ENCODE data around the gene ELL2. TPM values are rescaled to one million over a fixed set of nuclear protein-coding genes. Genes with fewer than 3 reads are reported as not detected.

Gene ELL2
- total RNA-seq, 2 donors from 2014 or later = 80.0 to 104 TPM

GRCh38 chr5:95989283-95990048, 27.8 kb upstream of the ELL2 start:
- intact Hi-C loops (cut with DNase I) = no loop called here

GRCh38 chr5:95988877-95989276, 27.2 kb upstream of the ELL2 start:
- Histone ChIP-seq H3K27ac (peak overlapping the region; percentile 0 to 40), H3K4me3 (no peak overlapping the region)
- intact Hi-C loops (cut with DNase I) = no loop called here

More at GRCh38 chr5:95989283-95990048, 27.8 kb upstream of the ELL2 start:
- no peak for TF ChIP-seq CTCF (IDR thresholded peaks at IDR 0.05)
- TF ChIP-seq POLR2A (IDR thresholded peaks at IDR 0.05) = no peak
- TF ChIP-seq POLR2AphosphoS5 (IDR thresholded peaks at IDR 0.05) = peak; percentile 56
- no peak for DNase-seq (ENCODE audit: low spot score)
- Histone ChIP-seq H3K36me3 (no peaks in the 10 kb centered on the region), H3K27me3 (replicated peaks; ENCODE audit: insufficient read depth) (no peaks in the 10 kb centered on the region), H3K4me1 (replicated peaks) (peaks cover 4% of the 10 kb centered on the region), H3K27ac (peak overlapping the region; percentile 0 to 46), H3K4me3 (no peak overlapping the region), H3K9me3 (no peaks in the 10 kb centered on the region)
- WGBS = 46% methylated on average over 1 of the region's 1 CpG

GRCh38 chr5:95988094-95988493, 26.4 kb upstream of the ELL2 start:
- no peak for DNase-seq (ENCODE audit: low spot score)
- intact Hi-C loops (cut with DNase I) = no loop called here
- H3K27me3 ChIP-seq (replicated peaks; ENCODE audit: insufficient read depth) = no peaks in the 10 kb centered on the region
- no peak overlapping the region for H3K4me3 ChIP-seq
- WGBS = 85% methylated on average over 4 of the region's 4 CpGs
- H3K27ac ChIP-seq = peak overlapping the region in 1 of 2 donors; percentile 40
- no peaks in the 10 kb centered on the region for H3K36me3 ChIP-seq
- no peak for TF ChIP-seq POLR2AphosphoS5 (IDR thresholded peaks at IDR 0.05)
- no peak for TF ChIP-seq POLR2A (IDR thresholded peaks at IDR 0.05)
- no peak for TF ChIP-seq CTCF (IDR thresholded peaks at IDR 0.05)
- no peaks in the 10 kb centered on the region for H3K9me3 ChIP-seq
- H3K4me1 ChIP-seq (replicated peaks) = peaks cover 4% of the 10 kb centered on the region

More at GRCh38 chr5:95988877-95989276, 27.2 kb upstream of the ELL2 start:
- TF ChIP-seq POLR2A (IDR thresholded peaks at IDR 0.05) (no peak), POLR2AphosphoS5 (IDR thresholded peaks at IDR 0.05) (no peak)
- Histone ChIP-seq H3K27me3 (replicated peaks; ENCODE audit: insufficient read depth) (no peaks in the 10 kb centered on the region), H3K4me1 (replicated peaks) (peaks cover 4% of the 10 kb centered on the region), H3K36me3 (no peaks in the 10 kb centered on the region), H3K9me3 (no peaks in the 10 kb centered on the region)
- no peak for DNase-seq (ENCODE audit: low spot score)
- 34% methylated on average over 3 of the region's 3 CpGs for WGBS

- intact Hi-C loops (cut with DNase I) = no loop called here
- 95% methylated on average over 5 of the region's 5 CpGs for WGBS
- no peaks in the 10 kb centered on the region for H3K27me3 ChIP-seq (replicated peaks; ENCODE audit: insufficient read depth)
- no peaks in the 10 kb centered on the region for H3K36me3 ChIP-seq
- peaks cover 4% of the 10 kb centered on the region for H3K4me1 ChIP-seq (replicated peaks)
- H3K9me3 ChIP-seq = no peaks in the 10 kb centered on the region
- H3K4me3 ChIP-seq = no peak overlapping the region
- DNase-seq (ENCODE audit: low spot score) = no peak
- TF ChIP-seq POLR2AphosphoS5 (IDR thresholded peaks at IDR 0.05) (no peak), CTCF (IDR thresholded peaks at IDR 0.05) (no peak), POLR2A (IDR thresholded peaks at IDR 0.05) (no peak)
- no peak overlapping the region for H3K27ac ChIP-seq
These were observed 25.4 kb upstream of the ELL2 start for GRCh38 chr5:95986937-95987520.

- no peak for TF ChIP-seq POLR2A (IDR thresholded peaks at IDR 0.05)
- TF ChIP-seq POLR2AphosphoS5 (IDR thresholded peaks at IDR 0.05) = no peak
- TF ChIP-seq CTCF (IDR thresholded peaks at IDR 0.05) = no peak
- Histone ChIP-seq H3K4me3 (no peak overlapping the region), H3K27ac (no peak overlapping the region), H3K9me3 (no peaks in the 10 kb centered on the region), H3K27me3 (replicated peaks; ENCODE audit: insufficient read depth) (no peaks in the 10 kb centered on the region), H3K36me3 (no peaks in the 10 kb centered on the region), H3K4me1 (replicated peaks) (peaks cover 4% of the 10 kb centered on the region)
- WGBS = 79% methylated on average over 2 of the region's 2 CpGs
- intact Hi-C loops (cut with DNase I) = no loop called here
- no peak for DNase-seq (ENCODE audit: low spot score)
These were observed 24.4 kb upstream of the ELL2 start for GRCh38 chr5:95986001-95986400.

All from prostate gland (tissue), 2 donors.